OCI-LY1 (cell line): Measurements from ENCODE around the gene RGPD4.

Experiments
- H2AFZ ChIP-seq: fragments of 200-600 bp; sonication (generic), shearing (Covaris generic); 2 replicates; pipeline ENCODE4 v1.6.0; 2014; ENCODE audit warnings: antibody characterized with exemption, mild to moderate bottlenecking, low read length
- H3F3A ChIP-seq: fragments of 200-600 bp; sonication (generic), shearing (Covaris generic); 2 replicates; pipeline ENCODE4 v1.6.0; 2014; ENCODE audit warnings: mild to moderate bottlenecking, antibody characterized with exemption, low read length, moderate library complexity; ENCODE audit not compliant: insufficient read depth
- H3K27ac ChIP-seq: fragments of 200-600 bp; sonication (generic); 2 replicates; pipeline ENCODE4 v1.5.1; 2014; ENCODE audit warnings: low read length, mixed run types, mild to moderate bottlenecking, low read depth; ENCODE audit not compliant: poor library complexity, severe bottlenecking
- H3K27me3 ChIP-seq: fragments of 200-600 bp; sonication (generic); 2 replicates; pipeline ENCODE4 v1.6.0; 2014; ENCODE audit warnings: antibody characterized with exemption, mild to moderate bottlenecking, low read length, moderate library complexity; ENCODE audit not compliant: insufficient read depth
- H3K36me3 ChIP-seq: fragments of 200-600 bp; sonication (generic); 2 replicates; pipeline ENCODE4 v1.6.1; 2014; ENCODE audit warnings: mild to moderate bottlenecking, antibody characterized with exemption, low read length, moderate library complexity, mixed read lengths; ENCODE audit not compliant: insufficient read depth
- H3K4me1 ChIP-seq: fragments of 200-600 bp; sonication (generic); 2 replicates; pipeline ENCODE4 v1.5.1; 2014; ENCODE audit warnings: mild to moderate bottlenecking, low read length, moderate library complexity; ENCODE audit not compliant: insufficient read depth, severe bottlenecking
- H3K4me2 ChIP-seq: fragments of 200-600 bp; sonication (generic), shearing (Covaris generic); 2 replicates; pipeline ENCODE4 v1.6.1; 2014; ENCODE audit warnings: low read length
- H3K4me3 ChIP-seq: fragments of 200-600 bp; sonication (generic); 2 replicates; pipeline ENCODE4 v1.5.1; 2014; ENCODE audit warnings: low read length, low read depth, mild to moderate bottlenecking, mixed read lengths; ENCODE audit not compliant: poor library complexity, severe bottlenecking
- H3K79me2 ChIP-seq: fragments of 200-600 bp; shearing (Covaris generic); 2 replicates; pipeline ENCODE4 v1.6.1; 2016; ENCODE audit warnings: mixed run types, low read length, mixed read lengths; ENCODE audit not compliant: insufficient read depth
- H3K9ac ChIP-seq: fragments of 200-600 bp; sonication (generic), shearing (Covaris generic); 2 replicates; pipeline ENCODE4 v1.6.1; 2014; ENCODE audit warnings: mild to moderate bottlenecking, low read length, mixed read lengths
- H3K9me2 ChIP-seq: fragments of 200-600 bp; sonication (generic), shearing (Covaris generic); 2 replicates; pipeline ENCODE4 v1.6.1; 2014; ENCODE audit warnings: low read depth, mild to moderate bottlenecking, low read length, mixed read lengths
- H3K9me3 ChIP-seq: fragments of 200-600 bp; shearing (Covaris generic); 2 replicates; pipeline ENCODE4 v1.6.1; 2014; ENCODE audit warnings: low read length, mixed read lengths
- H4K20me1 ChIP-seq: fragments of 200-600 bp; sonication (generic), shearing (Covaris generic); 2 replicates; pipeline ENCODE4 v1.6.0; 2016; ENCODE audit warnings: mild to moderate bottlenecking, low read length; ENCODE audit not compliant: insufficient read depth
- CTCF ChIP-seq: fragments of 200-600 bp; sonication (generic), shearing (Covaris generic); IDR thresholded peaks from 2 replicates; pipeline ENCODE4 v1.5.1; 2017; ENCODE audit warnings: mild to moderate bottlenecking, antibody characterized with exemption, low read length, moderate library complexity, mixed read lengths
- EZH2 ChIP-seq: fragments of 200-600 bp; sonication (generic), shearing (Covaris generic); IDR thresholded peaks from 2 replicates; pipeline ENCODE4 v1.8.0; 2017; ENCODE audit warnings: borderline replicate concordance, mixed run types, mild to moderate bottlenecking, antibody characterized with exemption, low read length, moderate library complexity, mixed read lengths

RGPD4 gene

GRCh38 chr2:107810734-107811133 lies 16.0 kb upstream of the RGPD4 start:
- H3K79me2 ChIP-seq, result no peaks in the 10 kb centered on the region
- H3K27me3 ChIP-seq, result no peaks in the 10 kb centered on the region
- no peak for TF ChIP-seq EZH2
- no peak for TF ChIP-seq CTCF
- no peaks in the 10 kb centered on the region for H3K36me3 ChIP-seq
- no peak overlapping the region for H3K9ac ChIP-seq
- no peak overlapping the region for H2AFZ ChIP-seq
- H3K4me1 ChIP-seq, result peaks cover 6% of the 10 kb centered on the region
- no peak overlapping the region for H3K4me3 ChIP-seq
- H3K4me2 ChIP-seq, result no peak overlapping the region
- no peaks in the 10 kb centered on the region for H4K20me1 ChIP-seq
- H3K9me2 ChIP-seq, result no peaks in the 10 kb centered on the region
- no peaks in the 10 kb centered on the region for H3K9me3 ChIP-seq
- no peaks in the 10 kb centered on the region for H3F3A ChIP-seq
- no peak overlapping the region for H3K27ac ChIP-seq

- no peaks in the 10 kb centered on the region for H3K79me2 ChIP-seq
- no peak overlapping the region for H3K27ac ChIP-seq
- H3K9ac ChIP-seq, result no peak overlapping the region
- no peak overlapping the region for H3K4me2 ChIP-seq
- H3K9me2 ChIP-seq, result no peaks in the 10 kb centered on the region
- H3K27me3 ChIP-seq, result no peaks in the 10 kb centered on the region
- H3K36me3 ChIP-seq, result no peaks in the 10 kb centered on the region
- H4K20me1 ChIP-seq, result no peaks in the 10 kb centered on the region
- no peak overlapping the region for H3K4me3 ChIP-seq
- TF ChIP-seq EZH2 (no peak), CTCF (no peak)
- H3K4me1 ChIP-seq, result peaks cover 6% of the 10 kb centered on the region
- no peaks in the 10 kb centered on the region for H3F3A ChIP-seq
- H2AFZ ChIP-seq, result no peak overlapping the region
- no peaks in the 10 kb centered on the region for H3K9me3 ChIP-seq
Observed at GRCh38 chr2:107811411-107811810, 15.3 kb upstream of the RGPD4 start.

- Histone ChIP-seq H3K27me3 (no peaks in the 10 kb centered on the region), H3K9ac (no peak overlapping the region), H3K27ac (no peak overlapping the region)
Observed at GRCh38 chr2:107812006-107812405, 14.7 kb upstream of the RGPD4 start.

More at GRCh38 chr2:107812006-107812405, 14.7 kb upstream of the RGPD4 start:
- H3K4me3 ChIP-seq, result no peak overlapping the region
- no peaks in the 10 kb centered on the region for H3K79me2 ChIP-seq
- no peaks in the 10 kb centered on the region for H4K20me1 ChIP-seq
- peaks cover 6% of the 10 kb centered on the region for H3K4me1 ChIP-seq
- H3K9me2 ChIP-seq, result no peaks in the 10 kb centered on the region
- no peak overlapping the region for H2AFZ ChIP-seq
- no peaks in the 10 kb centered on the region for H3K9me3 ChIP-seq
- H3F3A ChIP-seq, result no peaks in the 10 kb centered on the region
- no peak overlapping the region for H3K4me2 ChIP-seq
- no peaks in the 10 kb centered on the region for H3K36me3 ChIP-seq
- TF ChIP-seq EZH2 (no peak), CTCF (no peak)
